Posterior vena cava (tissue), 2 donors: ENCODE data around the gene GRAMD1B. TPM values are rescaled to one million over a fixed set of nuclear protein-coding genes. Genes with fewer than 3 reads are reported as not detected.

Experiments used
- DNase-seq: peaks from one replicate; pipeline ENCODE4 v3.0.0-alpha.2; 2020; ENCODE audit warnings: low spot score
- intact Hi-C, 2 donors: fragments of 100-400 bp; cut with DNase I; formaldehyde crosslinking; loops; one replicate each; pipeline versions ENCODE4 v1.14.1 to v1.14.2; 2022 to 2023
- total RNA-seq, 2 donors: library from RNA; stranded (reverse); fragmentation: NEBNext Ultra II Directional; extraction: Animal tissue kit (Norgen Biotek cat#: 25700); gene quantifications; one replicate each; pipeline ENCODE4 v1.2.1, GENCODE V29; 2021
- donor health status: DM: yes; HTN: yes; CAD: no.
- donor health status: DM: yes; HTN: yes; CAD: no.

Gene GRAMD1B
- total RNA-seq, 2 donors from 2014 or later: 3.3 to 5.9 TPM

GRCh38 chr11:123407996-123408597, 22.0 kb upstream of the GRAMD1B start:
- intact Hi-C loops: loop anchor here in 1 of 2 donors (5.0 kb wide), 1 partner anchor 69 kb away; no protein-coding TSS in a partner anchor
- no peak for DNase-seq

GRCh38 chr11:123408619-123409455, 21.2 kb upstream of the GRAMD1B start:
- intact Hi-C loops: loop anchor here in 1 of 2 donors (5.0 kb wide), 1 partner anchor 68 kb away; no protein-coding TSS in a partner anchor
- no peak for DNase-seq

GRCh38 chr11:123409456-123410217, 20.4 kb upstream of the GRAMD1B start:
- intact Hi-C loops: loop anchor here in 1 of 2 donors (5.0 kb wide), 1 partner anchor 68 kb away; no protein-coding TSS in a partner anchor
- DNase-seq: no peak

- intact Hi-C loops: no loop called here
- DNase-seq: no peak
Observed at GRCh38 chr11:123410218-123410549, 19.9 kb upstream of the GRAMD1B start.

GRCh38 chr11:123413636-123414035, 16.4 kb upstream of the GRAMD1B start:
- intact Hi-C loops: no loop called here

GRCh38 chr11:123416566-123416965, 13.5 kb upstream of the GRAMD1B start:
- intact Hi-C loops: no loop called here

More at GRCh38 chr11:123413636-123414035, 16.4 kb upstream of the GRAMD1B start:
- DNase-seq: no peak

GRCh38 chr11:123418351-123419114, 11.5 kb upstream of the GRAMD1B start:
- intact Hi-C loops: no loop called here
- no peak for DNase-seq

More at GRCh38 chr11:123416566-123416965, 13.5 kb upstream of the GRAMD1B start:
- DNase-seq: no peak

GRCh38 chr11:123419731-123420452, 10.2 kb upstream of the GRAMD1B start:
- DNase-seq: no peak
- intact Hi-C loops: no loop called here

- DNase-seq: no peak
- intact Hi-C loops: no loop called here
Observed at GRCh38 chr11:123421589-123421988, 8.5 kb upstream of the GRAMD1B start.

- no peak for DNase-seq
- intact Hi-C loops: no loop called here
Observed at GRCh38 chr11:123425367-123425766, 4.7 kb upstream of the GRAMD1B start.

- DNase-seq: no peak
- intact Hi-C loops: no loop called here
Observed at GRCh38 chr11:123426789-123427188, 3.3 kb upstream of the GRAMD1B start.

- DNase-seq: no peak
- intact Hi-C loops: no loop called here
Observed at GRCh38 chr11:123427405-123427804, 2.7 kb upstream of the GRAMD1B start.

GRCh38 chr11:123428116-123428715, 1.9 kb upstream of the GRAMD1B start:
- no peak for DNase-seq
- intact Hi-C loops: no loop called here

GRCh38 chr11:123429336-123429735, 733 bp upstream of the GRAMD1B start:
- DNase-seq: no peak

GRCh38 chr11:123430721-123431497, 840 bp downstream of the GRAMD1B start:
- intact Hi-C loops: no loop called here
- peak; percentile 94 for DNase-seq

More at GRCh38 chr11:123429336-123429735, 733 bp upstream of the GRAMD1B start:
- intact Hi-C loops: no loop called here

GRCh38 chr11:123431619-123432018, 1.6 kb downstream of the GRAMD1B start:
- no peak for DNase-seq
- intact Hi-C loops: no loop called here

GRCh38 chr11:123434262-123434661, 4.2 kb downstream of the GRAMD1B start:
- DNase-seq: no peak
- intact Hi-C loops: no loop called here
